ENCODE data around the gene OTOG.
A peak's percentile ranks its signal among the peaks of the same experiment; 100 is the strongest.

OTOG gene

GRCh38 chr11:17547932-17548331 lies 873 bp downstream of the OTOG start:
- CTCF ChIA-PET = interaction anchor here (0.5 to 2.2 kb wide), 10 partner anchors 10 to 577 kb away, joined by 3 to 9 read pairs (median 4); no protein-coding TSS in a partner anchor
- TF ChIP-seq EGR2 (tag by site-specific recombination; IDR thresholded peaks at IDR 0.05; ENCODE audit: low read depth) (0 out of 2 replicates have a peak, but pooled peaks have one; percentile 28), ZBTB10 (tag by site-specific recombination; IDR thresholded peaks at IDR 0.05) (no peak)
- Histone ChIP-seq H3K36me3 (ENCODE audit: control insufficient read depth in 2 of 2, insufficient read depth in 1 of 2, low read length in 2 of 2) (no peaks in the 10 kb centered on the region), H3K4me1 (ENCODE audit: control insufficient read depth, insufficient read depth, low read length) (no peaks in the 10 kb centered on the region), H3K4me3 (ENCODE audit: low read depth, low read length) (no peak overlapping the region), H3K9me3 (ENCODE audit: control insufficient read depth, insufficient read depth, low read depth, low read length) (no peaks in the 10 kb centered on the region), H3K27ac (ENCODE audit: extremely low read depth, low read depth, low read length) (no peak overlapping the region)
- POLR2A ChIA-PET = interaction anchor here (0.9 kb wide), 1 partner anchor 11 kb away, joined by 3 read pairs; no protein-coding TSS in a partner anchor

GRCh38 chr11:17548444-17548843 lies 1.4 kb downstream of the OTOG start:
- Histone ChIP-seq H3K36me3 (ENCODE audit: control insufficient read depth in 2 of 2, insufficient read depth in 1 of 2, low read length in 2 of 2) (no peaks in the 10 kb centered on the region), H3K27ac (ENCODE audit: extremely low read depth, low read depth, low read length) (no peak overlapping the region), H3K9me3 (ENCODE audit: control insufficient read depth, insufficient read depth, low read depth, low read length) (no peaks in the 10 kb centered on the region), H3K4me1 (ENCODE audit: control insufficient read depth, insufficient read depth, low read length) (no peaks in the 10 kb centered on the region), H3K4me3 (ENCODE audit: low read depth, low read length) (no peak overlapping the region)
- TF ChIP-seq ZBTB21 (tag by site-specific recombination; IDR thresholded peaks at IDR 0.05) (no peak), ZNF404 (tag by site-specific recombination; IDR thresholded peaks at IDR 0.05) (no peak), OVOL3 (tag by site-specific recombination; IDR thresholded peaks at IDR 0.05) (no peak), ZNF692 (tag by site-specific recombination; IDR thresholded peaks at IDR 0.05) (no peak), ZNF549 (tag by site-specific recombination; IDR thresholded peaks at IDR 0.05) (no peak), ZNF791 (tag by site-specific recombination; IDR thresholded peaks at IDR 0.05) (no peak), ZNF274 (IDR thresholded peaks at IDR 0.05; ENCODE audit: low read length) (no peak), ZNF274 (tag by site-specific recombination; IDR thresholded peaks at IDR 0.05; ENCODE audit: borderline replicate concordance) (no peak), ZNF585B (tag by site-specific recombination; IDR thresholded peaks at IDR 0.05) (no peak), SETDB1 (IDR thresholded peaks at IDR 0.05; ENCODE audit: insufficient read length, low read length) (no peak), PBX3 (CRISPR knock-in tag; IDR thresholded peaks at IDR 0.05) (no peak)
- ChIA-PET CTCF (interaction anchor here (0.5 to 2.2 kb wide), 7 partner anchors 16 to 577 kb away, joined by 3 to 9 read pairs (median 6); no protein-coding TSS in a partner anchor), POLR2A (no interaction called here)

GRCh38 chr11:17550450-17551346 lies 3.6 kb downstream of the OTOG start:
- Histone ChIP-seq H3K9me3 (ENCODE audit: control insufficient read depth, insufficient read depth, low read depth, low read length) (no peaks in the 10 kb centered on the region), H3K4me1 (ENCODE audit: control insufficient read depth, insufficient read depth, low read length) (no peaks in the 10 kb centered on the region), H3K4me3 (ENCODE audit: low read depth, low read length) (no peak overlapping the region), H3K36me3 (ENCODE audit: control insufficient read depth in 2 of 2, insufficient read depth in 1 of 2, low read length in 2 of 2) (no peaks in the 10 kb centered on the region), H3K27ac (ENCODE audit: extremely low read depth, low read depth, low read length) (no peak overlapping the region)
- TF ChIP-seq SP7 (tag by site-specific recombination; IDR thresholded peaks at IDR 0.05) = peak; percentile 72
- 0 out of 2 replicates have a peak, but pooled peaks have one; percentile 29 for TF ChIP-seq ZBTB20 (tag by site-specific recombination; IDR thresholded peaks at IDR 0.05)
- no peak for TF ChIP-seq SCRT1 (tag by site-specific recombination; IDR thresholded peaks at IDR 0.05; ENCODE audit: borderline replicate concordance)
- ChIA-PET CTCF (interaction anchor here (0.5 to 0.8 kb wide), 2 partner anchors 46 to 429 kb away, joined by 3 to 4 read pairs; no protein-coding TSS in a partner anchor), POLR2A (no interaction called here)

All from HEK293 (cell line).